ENCODE measurements around the gene PCDHGC5.

The PCDHGC5 gene

DNA sequence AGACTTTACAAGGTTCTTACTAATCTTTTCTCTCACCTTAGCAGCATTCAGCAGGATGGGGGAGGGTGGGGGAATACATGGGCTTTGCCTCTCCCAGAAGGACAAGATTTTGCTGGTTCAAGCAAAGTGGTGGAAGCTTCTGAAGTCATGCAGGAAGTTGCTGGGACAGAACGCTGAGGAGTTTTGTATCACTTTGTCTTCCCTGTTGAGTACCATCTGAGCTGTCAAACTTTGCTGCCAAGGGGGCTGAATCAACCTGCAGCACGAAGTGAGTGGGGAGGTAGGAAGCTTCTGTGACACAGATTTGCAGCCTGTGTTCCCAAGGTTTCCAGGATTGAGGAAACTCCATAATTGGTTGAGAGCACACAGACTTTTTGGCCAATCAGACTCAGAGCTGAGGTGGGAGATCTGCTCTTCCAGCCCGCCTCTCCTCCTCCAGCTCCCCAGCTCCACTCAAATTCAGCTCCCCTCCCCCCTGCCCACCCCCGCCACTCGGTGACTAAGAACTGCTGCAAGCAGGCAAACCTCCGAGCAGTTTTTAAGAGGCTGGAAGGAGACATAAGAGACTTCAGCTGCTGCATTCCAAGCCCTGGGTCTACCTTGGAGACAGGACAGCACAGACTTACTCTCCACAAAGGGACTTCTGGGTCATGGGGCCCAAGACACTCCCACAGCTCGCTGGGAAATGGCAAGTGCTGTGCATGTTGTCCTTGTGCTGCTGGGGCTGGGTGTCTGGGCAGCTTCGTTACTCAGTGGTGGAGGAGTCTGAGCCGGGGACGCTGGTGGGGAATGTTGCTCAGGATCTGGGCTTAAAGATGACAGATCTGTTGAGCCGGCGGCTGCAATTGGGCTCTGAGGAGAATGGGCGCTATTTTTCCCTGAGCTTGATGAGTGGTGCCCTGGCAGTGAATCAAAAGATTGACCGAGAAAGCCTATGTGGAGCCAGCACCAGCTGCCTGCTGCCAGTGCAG, at the start of gene PCDHGC5:
TSS of gene PCDHGC5 (plus strand) at position 491 of the 971 bp plus-strand sequence. CDS start at position 651, 160 bp downstream.
- no peak for DNase-seq (ENCODE audit: low read depth)

GRCh38 chr5:141439411-141440141, 49.3 kb upstream of the PCDHGC5 start:
- no peak for DNase-seq (ENCODE audit: low read depth)

DNA sequence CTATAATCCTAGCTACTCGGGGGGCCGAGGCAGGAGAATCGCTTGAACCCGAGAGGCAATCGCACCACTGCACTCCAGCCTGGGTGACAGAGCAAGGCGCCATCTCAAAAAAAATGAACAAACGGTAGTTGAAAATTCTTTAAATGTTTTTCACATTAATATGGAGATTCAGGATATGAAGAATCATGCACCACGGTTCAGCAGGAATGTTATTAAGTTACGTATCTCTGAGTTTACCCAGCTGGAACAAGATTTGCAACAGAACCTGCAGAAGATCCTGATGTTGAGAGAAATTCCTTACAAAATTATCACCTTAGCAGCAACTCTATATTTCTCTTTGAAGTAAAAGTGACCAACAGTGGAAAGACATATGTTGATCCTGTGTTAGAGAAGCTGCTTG, 48.5 kb upstream of the PCDHGC5 start:
- no peak for DNase-seq (ENCODE audit: low read depth)

DNA sequence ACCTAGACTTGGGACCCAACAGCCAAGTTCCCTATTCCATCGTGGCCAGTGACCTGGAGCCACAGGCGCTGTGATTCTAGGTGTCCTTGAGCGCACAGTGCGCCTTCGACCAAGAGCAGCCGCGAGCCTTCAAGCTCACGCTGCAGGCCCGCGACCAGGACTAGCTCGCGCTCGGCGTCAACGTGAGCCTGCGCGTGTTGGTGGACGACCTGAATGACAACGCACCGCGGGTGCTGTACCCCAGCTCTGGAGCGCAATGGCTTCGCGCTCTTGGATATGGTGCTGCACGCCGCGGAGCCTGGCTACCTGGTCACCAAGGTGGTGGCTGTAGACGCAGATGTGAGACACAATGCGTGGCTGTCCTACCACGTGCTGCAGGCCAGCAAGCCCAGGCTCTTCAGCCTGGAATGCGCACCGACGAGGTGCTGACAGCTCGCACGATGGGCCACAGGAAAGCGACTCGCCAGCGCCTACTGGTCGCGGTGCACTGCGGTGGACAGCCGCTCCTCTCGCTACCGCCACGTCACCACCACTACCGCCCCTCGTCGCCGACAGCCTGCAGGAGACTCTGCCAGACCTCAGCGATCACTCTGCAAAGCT, 47.2 kb upstream of the PCDHGC5 start:
- no peak for DNase-seq (ENCODE audit: low read depth)

DNA sequence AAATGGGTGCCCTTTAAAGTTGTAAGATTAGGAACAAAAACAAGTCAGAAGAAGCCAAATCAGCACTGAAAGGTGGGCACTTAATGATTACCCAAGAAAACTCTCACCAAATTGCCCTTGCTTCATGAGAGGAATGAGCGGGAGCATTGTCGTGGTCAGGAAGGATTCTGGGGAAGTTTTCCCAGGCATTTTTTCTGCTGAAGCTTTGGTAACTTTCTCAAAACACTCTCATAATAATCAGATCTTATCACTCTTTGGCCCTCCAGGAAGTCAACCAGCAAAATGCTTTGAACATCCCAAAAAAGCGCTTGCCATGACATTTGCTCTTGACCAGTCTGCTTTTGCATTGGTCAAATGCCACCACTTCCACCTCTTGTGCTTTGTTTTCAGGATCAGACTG, 23.5 kb upstream of the PCDHGC5 start:
- DNase-seq (ENCODE audit: low read depth): no peak

DNA sequence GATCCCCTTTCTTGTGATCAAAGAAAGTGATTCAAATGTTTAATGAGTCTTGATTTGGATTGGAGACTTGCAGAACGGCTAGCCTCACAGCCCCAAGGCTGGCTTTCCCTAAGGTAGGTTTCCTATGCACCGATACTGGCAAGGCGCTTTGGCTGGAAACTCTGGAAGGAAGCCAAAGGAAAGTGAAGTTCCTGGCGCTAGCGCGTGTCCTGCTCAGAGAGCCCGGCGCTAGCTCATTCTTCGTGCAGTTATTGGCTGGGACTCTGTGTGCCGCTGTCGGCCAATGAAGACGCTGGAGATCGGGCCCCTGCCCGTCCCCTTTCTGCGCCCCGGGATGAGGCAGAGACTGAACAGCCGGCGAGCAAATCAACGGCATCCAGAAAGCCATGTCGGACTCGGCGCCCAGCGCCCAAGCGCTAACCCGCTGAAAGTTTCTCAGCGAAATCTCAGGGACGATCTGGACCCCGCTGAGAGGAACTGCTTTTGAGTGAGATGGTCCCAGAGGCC, 13.2 kb upstream of the PCDHGC5 start, which contains the start of gene PCDHGC3:
TSS of gene PCDHGC3 (plus strand) at position 342 of the 507 bp plus-strand sequence. CDS start at position 493, 151 bp downstream.
- DNase-seq (ENCODE audit: low read depth): peak; percentile 58

GRCh38 chr5:141476132-141476911, 12.6 kb upstream of the PCDHGC5 start:
- DNase-seq (ENCODE audit: low read depth): peak; percentile 22

GRCh38 chr5:141477044-141477575, 11.8 kb upstream of the PCDHGC5 start:
- no peak for DNase-seq (ENCODE audit: low read depth)

GRCh38 chr5:141477815-141478214, 11.1 kb upstream of the PCDHGC5 start:
- DNase-seq (ENCODE audit: low read depth): no peak

GRCh38 chr5:141478321-141478945, 10.4 kb upstream of the PCDHGC5 start:
- DNase-seq (ENCODE audit: low read depth): no peak

- DNase-seq (ENCODE audit: low read depth): no peak
These were observed 9.1 kb upstream of the PCDHGC5 start for GRCh38 chr5:141479776-141480175.

GRCh38 chr5:141483902-141484301, 5.0 kb upstream of the PCDHGC5 start:
- DNase-seq (ENCODE audit: low read depth): no peak

DNA sequence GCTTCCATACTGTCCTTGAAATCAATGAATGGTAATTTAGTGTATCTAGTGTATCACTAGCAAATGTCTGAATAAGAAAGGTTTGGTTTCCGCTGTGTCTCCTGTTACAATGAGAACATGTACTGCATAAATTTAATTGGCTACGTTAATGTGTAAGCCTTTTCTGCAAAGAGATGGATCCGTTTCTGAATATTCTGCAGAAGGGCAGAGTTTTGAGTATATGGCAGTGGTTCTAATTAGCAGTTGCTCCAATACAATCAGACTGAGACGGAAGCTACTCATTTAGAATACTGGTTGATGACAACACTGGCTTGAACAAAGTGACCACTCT, 4.6 kb upstream of the PCDHGC5 start:
- no peak for DNase-seq (ENCODE audit: low read depth)

DNA sequence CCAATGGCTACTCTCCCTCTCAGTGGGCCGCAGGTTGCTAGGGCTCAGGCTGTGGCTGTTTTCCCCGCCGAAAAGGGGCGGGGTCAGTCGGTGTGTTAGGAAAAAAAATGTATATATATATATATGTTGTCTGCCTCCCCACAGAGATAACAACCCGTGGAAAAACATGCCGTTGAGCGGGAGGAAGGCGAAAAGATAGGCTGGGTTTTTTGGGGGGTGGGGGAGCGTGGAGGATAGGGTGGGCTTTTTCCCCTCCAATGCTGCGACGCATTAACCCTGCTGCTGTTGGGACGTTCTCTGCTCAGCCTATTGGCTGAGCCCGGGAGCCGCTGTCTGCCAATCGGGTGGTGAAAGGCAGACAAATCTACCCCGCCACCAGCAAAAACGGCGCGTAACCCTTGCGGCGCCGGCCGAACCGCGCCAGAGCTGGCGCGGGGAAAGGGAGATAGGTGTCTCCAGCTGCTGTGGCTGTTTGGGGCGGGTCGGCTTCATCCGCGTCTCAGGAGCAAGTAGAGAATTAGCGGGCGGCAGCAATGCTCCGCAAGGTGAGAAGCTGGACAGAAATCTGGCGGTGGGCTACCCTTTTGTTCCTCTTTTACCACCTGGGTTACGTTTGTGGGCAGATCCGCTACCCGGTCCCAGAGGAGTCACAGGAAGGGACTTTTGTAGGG, 4.1 kb upstream of the PCDHGC5 start, which contains the start of gene PCDHGC4:
TSS of gene PCDHGC4 (plus strand) at position 390 of the 671 bp plus-strand sequence. CDS start at position 534, 144 bp downstream.
- DNase-seq (ENCODE audit: low read depth): no peak

GRCh38 chr5:141485321-141486055, 3.4 kb upstream of the PCDHGC5 start:
- no peak for DNase-seq (ENCODE audit: low read depth)

- DNase-seq (ENCODE audit: low read depth): no peak
These were observed 2.8 kb upstream of the PCDHGC5 start for GRCh38 chr5:141486091-141486490.

- no peak for DNase-seq (ENCODE audit: low read depth)
These were observed 1.8 kb upstream of the PCDHGC5 start for GRCh38 chr5:141487131-141487530.

- DNase-seq (ENCODE audit: low read depth): no peak
These were observed 960 bp downstream of the PCDHGC5 start for GRCh38 chr5:141489841-141490240.

DNA sequence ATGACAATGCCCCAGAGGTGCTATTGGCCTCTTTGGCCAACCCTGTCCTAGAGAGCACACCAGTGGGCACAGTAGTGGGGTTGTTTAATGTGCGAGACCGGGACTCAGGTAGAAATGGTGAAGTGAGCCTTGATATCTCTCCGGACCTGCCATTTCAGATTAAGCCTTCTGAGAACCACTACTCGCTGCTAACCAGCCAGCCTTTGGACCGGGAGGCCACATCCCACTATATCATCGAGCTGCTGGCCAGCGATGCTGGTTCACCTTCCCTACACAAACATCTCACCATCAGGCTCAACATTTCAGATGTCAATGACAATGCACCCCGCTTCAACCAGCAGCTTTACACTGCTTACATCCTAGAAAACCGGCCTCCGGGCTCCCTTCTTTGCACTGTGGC, 1.4 kb downstream of the PCDHGC5 start:
- DNase-seq (ENCODE audit: low read depth): no peak

All from HS-27A (cell line).